ENCODE data around the gene TTC23. TPM values are rescaled to one million over a fixed set of nuclear protein-coding genes. Genes with fewer than 3 reads are reported as not detected.

The TTC23 gene
- total RNA-seq, 1 donor from 2014 or later, result 7.8 TPM

- no peak overlapping the region for H3K27ac Mint-ChIP-seq (ENCODE audit: unreplicated experiment)
- H3K4me3 Mint-ChIP-seq (ENCODE audit: unreplicated experiment), result no peak overlapping the region
- no peaks in the 10 kb centered on the region for H3K9me3 Mint-ChIP-seq (ENCODE audit: unreplicated experiment)
- peaks cover 1% of the 10 kb centered on the region for H3K4me1 Mint-ChIP-seq (ENCODE audit: low read depth, unreplicated experiment)
- no peaks in the 10 kb centered on the region for H3K27me3 Mint-ChIP-seq (ENCODE audit: unreplicated experiment)
- peak; percentile 71 for TF ChIP-seq CTCF (IDR thresholded peaks at IDR 0.05; ENCODE audit: partially characterized antibody, unreplicated experiment)
- DNase-seq, result peak; percentile 86
- H3K36me3 Mint-ChIP-seq (ENCODE audit: unreplicated experiment), result no peaks in the 10 kb centered on the region
These were observed 36.1 kb downstream of the TTC23 start for GRCh38 chr15:99213187-99213811.

GRCh38 chr15:99212406-99212805, 37.0 kb downstream of the TTC23 start:
- no peak for TF ChIP-seq CTCF (IDR thresholded peaks at IDR 0.05; ENCODE audit: partially characterized antibody, unreplicated experiment)
- no peaks in the 10 kb centered on the region for H3K9me3 Mint-ChIP-seq (ENCODE audit: unreplicated experiment)
- no peaks in the 10 kb centered on the region for H3K36me3 Mint-ChIP-seq (ENCODE audit: unreplicated experiment)
- no peak for DNase-seq
- no peak overlapping the region for H3K27ac Mint-ChIP-seq (ENCODE audit: unreplicated experiment)
- H3K4me3 Mint-ChIP-seq (ENCODE audit: unreplicated experiment), result no peak overlapping the region
- peaks cover 1% of the 10 kb centered on the region for H3K4me1 Mint-ChIP-seq (ENCODE audit: low read depth, unreplicated experiment)
- H3K27me3 Mint-ChIP-seq (ENCODE audit: unreplicated experiment), result no peaks in the 10 kb centered on the region

- DNase-seq, result no peak
- Mint-ChIP-seq H3K4me1 (ENCODE audit: low read depth, unreplicated experiment) (peaks cover 1% of the 10 kb centered on the region), H3K9me3 (ENCODE audit: unreplicated experiment) (no peaks in the 10 kb centered on the region), H3K4me3 (ENCODE audit: unreplicated experiment) (no peak overlapping the region), H3K36me3 (ENCODE audit: unreplicated experiment) (no peaks in the 10 kb centered on the region), H3K27me3 (ENCODE audit: unreplicated experiment) (no peaks in the 10 kb centered on the region), H3K27ac (ENCODE audit: unreplicated experiment) (no peak overlapping the region)
- no peak for TF ChIP-seq CTCF (IDR thresholded peaks at IDR 0.05; ENCODE audit: partially characterized antibody, unreplicated experiment)
These were observed 37.5 kb downstream of the TTC23 start for GRCh38 chr15:99211926-99212325.

- H3K36me3 Mint-ChIP-seq (ENCODE audit: unreplicated experiment), result no peaks in the 10 kb centered on the region
- no peak for DNase-seq
- no peaks in the 10 kb centered on the region for H3K9me3 Mint-ChIP-seq (ENCODE audit: unreplicated experiment)
- H3K27ac Mint-ChIP-seq (ENCODE audit: unreplicated experiment), result no peak overlapping the region
- H3K4me3 Mint-ChIP-seq (ENCODE audit: unreplicated experiment), result no peak overlapping the region
- H3K27me3 Mint-ChIP-seq (ENCODE audit: unreplicated experiment), result no peaks in the 10 kb centered on the region
- no peak for TF ChIP-seq CTCF (IDR thresholded peaks at IDR 0.05; ENCODE audit: partially characterized antibody, unreplicated experiment)
- no peaks in the 10 kb centered on the region for H3K4me1 Mint-ChIP-seq (ENCODE audit: low read depth, unreplicated experiment)
These were observed 39.0 kb downstream of the TTC23 start for GRCh38 chr15:99210334-99210733.

- Mint-ChIP-seq H3K27me3 (ENCODE audit: unreplicated experiment) (no peaks in the 10 kb centered on the region), H3K4me3 (ENCODE audit: unreplicated experiment) (no peak overlapping the region), H3K27ac (ENCODE audit: unreplicated experiment) (no peak overlapping the region), H3K9me3 (ENCODE audit: unreplicated experiment) (no peaks in the 10 kb centered on the region), H3K4me1 (ENCODE audit: low read depth, unreplicated experiment) (no peaks in the 10 kb centered on the region), H3K36me3 (ENCODE audit: unreplicated experiment) (no peaks in the 10 kb centered on the region)
- no peak for DNase-seq
- no peak for TF ChIP-seq CTCF (IDR thresholded peaks at IDR 0.05; ENCODE audit: partially characterized antibody, unreplicated experiment)
These were observed 40.1 kb downstream of the TTC23 start for GRCh38 chr15:99209326-99209725.
